Measurements from ENCODE around the gene SLC2A14.
"Not testable (repeated sequence)": the region's sequence is repeated elsewhere in the genome, so short reads cannot be mapped to it uniquely, and the experiment has no call there.

The SLC2A14 gene

GRCh38 chr12:7837366-7837765, 35.3 kb downstream of the SLC2A14 start:
- no peak for TF ChIP-seq CTCF (IDR thresholded peaks at IDR 0.05; ENCODE audit: low read depth, low read length)
- H3K9me3 ChIP-seq (ENCODE audit: severe bottlenecking): no peaks in the 10 kb centered on the region
- H3K4me3 ChIP-seq (ENCODE audit: low read depth, low read length): no peak overlapping the region
- H3K27me3 ChIP-seq (ENCODE audit: insufficient read depth, low read depth, severe bottlenecking): no peaks in the 10 kb centered on the region
- no peak overlapping the region for H3K27ac ChIP-seq
- DNase-seq: no peak
- no peaks in the 10 kb centered on the region for H3K36me3 ChIP-seq

- TF ChIP-seq CTCF (IDR thresholded peaks at IDR 0.05; ENCODE audit: low read depth, low read length): no peak
- no peak overlapping the region for H3K27ac ChIP-seq
- DNase-seq: no peak
- no peaks in the 10 kb centered on the region for H3K36me3 ChIP-seq
- no peaks in the 10 kb centered on the region for H3K27me3 ChIP-seq (ENCODE audit: insufficient read depth, low read depth, severe bottlenecking)
- no peak overlapping the region for H3K4me3 ChIP-seq (ENCODE audit: low read depth, low read length)
- no peaks in the 10 kb centered on the region for H3K9me3 ChIP-seq (ENCODE audit: severe bottlenecking)
These were observed 36.9 kb downstream of the SLC2A14 start for GRCh38 chr12:7835766-7836165.

GRCh38 chr12:7835116-7835515, 37.6 kb downstream of the SLC2A14 start:
- no peaks in the 10 kb centered on the region for H3K36me3 ChIP-seq
- H3K27me3 ChIP-seq (ENCODE audit: insufficient read depth, low read depth, severe bottlenecking): no peaks in the 10 kb centered on the region
- no peaks in the 10 kb centered on the region for H3K9me3 ChIP-seq (ENCODE audit: severe bottlenecking)
- no peak for TF ChIP-seq CTCF (IDR thresholded peaks at IDR 0.05; ENCODE audit: low read depth, low read length)
- H3K4me3 ChIP-seq (ENCODE audit: low read depth, low read length): no peak overlapping the region
- no peak for DNase-seq
- no peak overlapping the region for H3K27ac ChIP-seq

- no peak overlapping the region for H3K27ac ChIP-seq
- H3K9me3 ChIP-seq (ENCODE audit: severe bottlenecking): no peaks in the 10 kb centered on the region
- H3K36me3 ChIP-seq: no peaks in the 10 kb centered on the region
- TF ChIP-seq CTCF (IDR thresholded peaks at IDR 0.05; ENCODE audit: low read depth, low read length): no peak
- H3K27me3 ChIP-seq (ENCODE audit: insufficient read depth, low read depth, severe bottlenecking): no peaks in the 10 kb centered on the region
- DNase-seq: no peak
- H3K4me3 ChIP-seq (ENCODE audit: low read depth, low read length): no peak overlapping the region
These were observed 38.0 kb downstream of the SLC2A14 start for GRCh38 chr12:7834701-7835100.

- Histone ChIP-seq H3K9me3 (ENCODE audit: severe bottlenecking) (no peaks in the 10 kb centered on the region), H3K27me3 (ENCODE audit: insufficient read depth, low read depth, severe bottlenecking) (no peaks in the 10 kb centered on the region), H3K36me3 (no peaks in the 10 kb centered on the region), H3K4me3 (ENCODE audit: low read depth, low read length) (no peak overlapping the region), H3K27ac (no peak overlapping the region)
- no peak for TF ChIP-seq CTCF (IDR thresholded peaks at IDR 0.05; ENCODE audit: low read depth, low read length)
- no peak for DNase-seq
These were observed 38.9 kb downstream of the SLC2A14 start for GRCh38 chr12:7833831-7834230.

- DNase-seq; H3K9me3 ChIP-seq (ENCODE audit: severe bottlenecking); H3K4me3 ChIP-seq (ENCODE audit: low read depth, low read length); H3K27ac ChIP-seq; H3K27me3 ChIP-seq (ENCODE audit: insufficient read depth, low read depth, severe bottlenecking); H3K36me3 ChIP-seq: not testable (repeated sequence)
These were observed 39.5 kb downstream of the SLC2A14 start for GRCh38 chr12:7833201-7833600.
